ENCODE measurements around the gene PPP6R2. TPM values are rescaled to one million over a fixed set of nuclear protein-coding genes. Genes with fewer than 3 reads are reported as not detected.

The PPP6R2 gene
- total and polyA plus RNA-seq, 8 donors, result 24.4 to 243 (median 62.3) TPM

DNA sequence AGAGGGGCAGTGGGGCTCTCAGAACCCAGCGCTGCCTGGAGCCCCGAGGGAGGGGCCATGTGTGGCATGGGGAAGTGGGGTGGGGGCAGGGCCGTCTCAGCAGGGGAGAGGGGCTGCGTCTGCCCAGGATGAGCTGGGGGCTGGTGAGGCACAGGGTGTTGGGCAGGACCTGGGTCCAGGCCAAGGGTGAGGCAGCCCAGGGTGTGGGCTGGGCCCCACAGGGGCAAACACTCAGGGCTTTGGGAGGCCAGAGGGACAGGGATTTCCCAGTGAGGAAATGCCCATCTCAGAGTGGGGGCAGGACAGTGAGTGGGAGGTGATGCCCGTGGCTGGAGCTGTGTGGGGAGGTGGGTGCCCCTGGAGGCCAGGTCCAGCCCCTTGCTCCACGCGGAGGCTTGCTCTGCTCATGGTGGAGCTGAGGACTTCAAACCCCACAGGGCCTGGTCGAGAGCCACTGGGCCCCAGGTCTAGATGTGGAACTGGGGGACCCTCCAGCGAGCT is 41.0 kb upstream of the PPP6R2 start:
- peaks cover 92 to 99% (median 93%) of the 10 kb centered on the region in 4 donors for H3K4me1 ChIP-seq
- 19 to 43% (median 31%) methylated on average over 7 to 9 of the region's 9 CpGs for WGBS, 5 donors
- H3K27me3 ChIP-seq, result peaks cover 0 to 18% (median 0%) of the 10 kb centered on the region in 3 donors
- DNase-seq, result peak; percentile 58 to 72
- H3K36me3 ChIP-seq, result peaks cover 0 to 6% (median 0%) of the 10 kb centered on the region in 4 donors
- TF ChIP-seq EP300 (IDR thresholded peaks at IDR 0.05), result no peak
- TF ChIP-seq, protein P1, sequence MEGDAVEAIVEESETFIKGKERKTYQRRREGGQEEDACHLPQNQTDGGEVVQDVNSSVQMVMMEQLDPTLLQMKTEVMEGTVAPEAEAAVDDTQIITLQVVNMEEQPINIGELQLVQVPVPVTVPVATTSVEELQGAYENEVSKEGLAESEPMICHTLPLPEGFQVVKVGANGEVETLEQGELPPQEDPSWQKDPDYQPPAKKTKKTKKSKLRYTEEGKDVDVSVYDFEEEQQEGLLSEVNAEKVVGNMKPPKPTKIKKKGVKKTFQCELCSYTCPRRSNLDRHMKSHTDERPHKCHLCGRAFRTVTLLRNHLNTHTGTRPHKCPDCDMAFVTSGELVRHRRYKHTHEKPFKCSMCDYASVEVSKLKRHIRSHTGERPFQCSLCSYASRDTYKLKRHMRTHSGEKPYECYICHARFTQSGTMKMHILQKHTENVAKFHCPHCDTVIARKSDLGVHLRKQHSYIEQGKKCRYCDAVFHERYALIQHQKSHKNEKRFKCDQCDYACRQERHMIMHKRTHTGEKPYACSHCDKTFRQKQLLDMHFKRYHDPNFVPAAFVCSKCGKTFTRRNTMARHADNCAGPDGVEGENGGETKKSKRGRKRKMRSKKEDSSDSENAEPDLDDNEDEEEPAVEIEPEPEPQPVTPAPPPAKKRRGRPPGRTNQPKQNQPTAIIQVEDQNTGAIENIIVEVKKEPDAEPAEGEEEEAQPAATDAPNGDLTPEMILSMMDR (IDR thresholded peaks at IDR 0.05), result no peak
- TF ChIP-seq POLR2A (IDR thresholded peaks at IDR 0.05), result no peak
- TF ChIP-seq POLR2AphosphoS5 (IDR thresholded peaks at IDR 0.05), result no peak
- H3K4me3 ChIP-seq, result peak overlapping the region in 2 of 4 donors; percentile 33 to 49
- peak overlapping the region; percentile 94 to 96 (median 95) for H3K27ac ChIP-seq
- H3K9me3 ChIP-seq, result no peaks in the 10 kb centered on the region
- intact Hi-C loops (cut with DNase I; ENCODE audit: low total_unique reads), result no loop called here

DNA sequence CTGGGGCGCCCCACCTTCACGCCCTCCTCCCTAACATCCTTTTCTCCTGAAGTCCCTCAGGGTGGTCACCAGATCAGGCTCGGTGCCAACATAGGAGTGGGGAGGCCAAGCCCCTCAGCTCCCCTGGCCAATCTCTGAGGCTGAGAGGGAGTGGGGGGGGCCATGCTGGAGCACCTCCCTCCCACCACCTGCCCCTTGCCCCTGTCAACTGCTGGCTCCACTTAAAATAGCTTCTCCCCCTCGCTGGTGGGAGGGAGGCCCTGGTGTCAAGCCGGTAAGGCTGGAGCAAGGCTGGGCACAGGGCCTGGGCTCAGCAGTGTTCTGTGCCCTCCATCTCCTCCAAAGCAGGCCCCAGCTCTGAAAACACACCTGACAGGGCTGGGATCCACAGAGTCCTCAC is 40.6 kb upstream of the PPP6R2 start:
- peak overlapping the region; percentile 94 to 96 (median 95) for H3K27ac ChIP-seq

DNA sequence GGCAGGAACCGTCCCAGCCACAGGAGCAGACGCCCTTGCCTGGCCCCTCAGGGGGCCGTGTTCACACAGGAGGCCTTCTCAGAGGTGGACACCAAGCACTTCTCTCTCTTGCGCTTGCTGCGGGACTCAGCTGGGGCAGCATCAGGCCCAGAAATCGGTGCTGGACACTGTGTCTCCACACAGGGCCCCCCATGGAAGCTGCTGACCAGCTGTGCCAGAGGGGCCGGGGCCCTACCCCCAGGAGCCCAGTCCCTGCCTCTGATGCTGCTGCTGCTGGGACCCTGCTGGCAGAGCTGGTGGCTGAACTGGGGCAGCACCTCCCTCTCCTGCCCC is 39.6 kb upstream of the PPP6R2 start:
- H3K4me3 ChIP-seq, result peak overlapping the region; percentile 3 to 88 (median 8)
- TF ChIP-seq POLR2AphosphoS5 (IDR thresholded peaks at IDR 0.05) (no peak), POLR2A (IDR thresholded peaks at IDR 0.05) (no peak), EP300 (IDR thresholded peaks at IDR 0.05) (no peak)
- TF ChIP-seq, protein P1 (IDR thresholded peaks at IDR 0.05), result no peak
- WGBS, 5 donors, result 36 to 64% (median 46%) methylated on average over 7 of the region's 7 CpGs
- no peaks in the 10 kb centered on the region for H3K9me3 ChIP-seq
- H3K4me1 ChIP-seq, result peaks cover 85 to 93% (median 87%) of the 10 kb centered on the region in 4 donors
- intact Hi-C loops (cut with DNase I; ENCODE audit: low total_unique reads), result no loop called here
- peaks cover 0 to 18% (median 0%) of the 10 kb centered on the region in 3 donors for H3K27me3 ChIP-seq
- peak overlapping the region; percentile 94 to 96 (median 95) for H3K27ac ChIP-seq
- peaks cover 0 to 6% (median 0%) of the 10 kb centered on the region in 4 donors for H3K36me3 ChIP-seq
- no peak for DNase-seq

More for the DNA sequence above, 40.6 kb upstream of the PPP6R2 start:
- DNase-seq, result peak; percentile 25 to 53
- H3K27me3 ChIP-seq, result peaks cover 0 to 18% (median 0%) of the 10 kb centered on the region in 3 donors
- peaks cover 0 to 6% (median 0%) of the 10 kb centered on the region in 4 donors for H3K36me3 ChIP-seq
- peak overlapping the region in 1 of 4 donors; percentile 33 for H3K4me3 ChIP-seq
- TF ChIP-seq POLR2AphosphoS5 (IDR thresholded peaks at IDR 0.05), result no peak
- TF ChIP-seq EP300 (IDR thresholded peaks at IDR 0.05), result no peak
- TF ChIP-seq, protein P1 (IDR thresholded peaks at IDR 0.05), result no peak
- no peak for TF ChIP-seq POLR2A (IDR thresholded peaks at IDR 0.05)
- peaks cover 87 to 94% (median 88%) of the 10 kb centered on the region in 4 donors for H3K4me1 ChIP-seq
- WGBS, 5 donors, result 33 to 50% (median 42%) methylated on average over 3 to 5 of the region's 5 CpGs
- intact Hi-C loops (cut with DNase I; ENCODE audit: low total_unique reads), result no loop called here
- H3K9me3 ChIP-seq, result no peaks in the 10 kb centered on the region

DNA sequence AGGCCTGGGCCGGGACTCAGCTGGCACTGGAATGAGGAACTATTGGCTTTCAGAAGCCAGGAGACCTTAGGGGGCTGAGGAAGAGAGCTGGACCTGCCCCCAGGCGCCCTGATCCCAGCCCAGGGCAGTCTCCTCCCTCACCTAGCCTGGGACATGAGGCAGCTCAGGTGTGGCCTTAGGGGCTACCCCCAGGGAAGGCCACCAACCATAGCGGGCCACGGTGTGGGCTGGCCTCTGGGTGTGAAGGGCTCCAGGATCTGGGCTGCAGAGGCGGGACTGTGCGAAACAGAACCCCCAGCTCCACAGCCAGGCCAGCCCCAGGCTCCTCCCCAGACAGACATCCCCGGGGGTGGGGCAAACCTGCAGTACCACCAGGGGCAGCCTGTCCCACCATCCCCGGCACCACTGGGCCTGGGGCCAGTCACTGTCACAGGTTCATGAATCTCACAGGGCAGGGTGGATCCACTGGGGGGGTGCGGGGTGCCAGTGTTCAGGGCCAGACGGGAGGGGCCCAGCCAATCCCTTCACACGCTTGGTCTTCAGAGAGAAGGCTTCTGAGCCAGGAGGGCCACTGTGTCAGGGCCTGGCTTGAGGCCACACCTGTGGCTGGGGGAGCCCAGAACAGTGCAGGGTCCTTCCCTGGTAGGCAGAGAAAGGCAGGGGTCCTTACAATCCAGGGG is 39.1 kb upstream of the PPP6R2 start:
- 20 to 40% (median 31%) methylated on average over 2 to 11 of the region's 11 CpGs for WGBS, 5 donors
- Histone ChIP-seq H3K27ac (peak overlapping the region; percentile 94 to 96 (median 95)), H3K27me3 (peaks cover 0 to 18% (median 0%) of the 10 kb centered on the region in 3 donors), H3K36me3 (peaks cover 0 to 6% (median 0%) of the 10 kb centered on the region in 4 donors), H3K4me3 (peak overlapping the region; percentile 7 to 88 (median 85)), H3K9me3 (no peaks in the 10 kb centered on the region), H3K4me1 (peaks cover 80 to 93% (median 87%) of the 10 kb centered on the region in 4 donors)
- intact Hi-C loops (cut with DNase I; ENCODE audit: low total_unique reads), result no loop called here
- TF ChIP-seq, protein P1 (IDR thresholded peaks at IDR 0.05), result peak in 1 of 7 experiments; percentile 5
- TF ChIP-seq POLR2A (IDR thresholded peaks at IDR 0.05), result peak in 1 of 4 donors; percentile 23
- no peak for TF ChIP-seq EP300 (IDR thresholded peaks at IDR 0.05)
- peak in 2 of 3 donors; percentile 52 to 53 for TF ChIP-seq POLR2AphosphoS5 (IDR thresholded peaks at IDR 0.05)
- DNase-seq, result peak; percentile 71 to 79
